ENCODE data around the gene CYP2C18.

DNA sequence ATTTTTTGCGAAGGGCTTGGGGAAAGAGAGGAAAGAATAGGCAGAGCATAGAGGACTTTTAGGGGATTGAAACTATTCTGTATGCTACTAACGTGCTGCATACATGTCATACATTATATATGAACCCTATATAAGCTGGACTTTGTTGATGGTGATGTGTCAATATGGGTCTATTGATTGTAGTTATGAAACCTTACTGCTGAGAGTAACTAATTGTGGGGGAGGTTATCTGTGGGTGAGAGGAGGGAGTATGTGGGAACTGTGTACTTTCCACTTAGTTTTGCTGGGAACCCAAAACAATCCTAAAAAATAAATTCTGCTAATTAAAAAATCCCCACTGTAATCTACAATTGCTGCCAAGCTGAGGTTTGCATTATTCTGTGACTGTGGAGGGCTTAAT is 63.6 kb downstream of the CYP2C18 start:
- no peak for TF ChIP-seq CTCF (IDR thresholded peaks at IDR 0.05)
- no peak for TF ChIP-seq POLR2A (IDR thresholded peaks at IDR 0.05)

All from Peyer's patch (tissue), 4 donors.